SH-SY5Y (cell line): Measurements from ENCODE around the gene HOXC13.

Experiments
- GATA2 ChIP-seq: IDR thresholded peaks from 2 replicates; pipeline ENCODE4 v1.6.1; 2011; ENCODE audit warnings: mild to moderate bottlenecking, low read depth, low read length
- GATA3 ChIP-seq: IDR thresholded peaks from 2 replicates; pipeline ENCODE4 v1.6.1; 2011; ENCODE audit warnings: low read depth, mild to moderate bottlenecking, low read length, moderate library complexity

The HOXC13 gene

DNA sequence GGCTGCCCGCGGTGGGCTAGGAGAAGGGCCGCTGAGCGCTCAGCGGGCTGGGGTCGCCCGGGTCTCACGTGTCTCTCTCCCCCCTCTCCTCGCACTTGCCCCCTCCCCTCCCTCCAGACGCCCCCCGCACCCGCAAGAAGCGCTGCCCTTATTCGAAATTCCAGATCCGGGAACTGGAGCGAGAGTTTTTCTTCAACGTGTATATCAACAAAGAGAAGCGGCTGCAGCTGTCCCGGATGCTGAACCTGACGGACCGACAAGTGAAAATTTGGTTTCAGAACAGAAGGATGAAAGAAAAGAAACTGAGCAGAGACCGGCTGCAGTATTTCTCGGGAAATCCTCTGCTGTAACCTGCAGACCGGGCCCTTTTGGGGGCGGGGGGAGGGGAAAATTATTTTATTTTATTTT, 36.4 kb downstream of the HOXC13 start:
- TF ChIP-seq GATA3 = no peak
- TF ChIP-seq GATA2 = no peak

DNA sequence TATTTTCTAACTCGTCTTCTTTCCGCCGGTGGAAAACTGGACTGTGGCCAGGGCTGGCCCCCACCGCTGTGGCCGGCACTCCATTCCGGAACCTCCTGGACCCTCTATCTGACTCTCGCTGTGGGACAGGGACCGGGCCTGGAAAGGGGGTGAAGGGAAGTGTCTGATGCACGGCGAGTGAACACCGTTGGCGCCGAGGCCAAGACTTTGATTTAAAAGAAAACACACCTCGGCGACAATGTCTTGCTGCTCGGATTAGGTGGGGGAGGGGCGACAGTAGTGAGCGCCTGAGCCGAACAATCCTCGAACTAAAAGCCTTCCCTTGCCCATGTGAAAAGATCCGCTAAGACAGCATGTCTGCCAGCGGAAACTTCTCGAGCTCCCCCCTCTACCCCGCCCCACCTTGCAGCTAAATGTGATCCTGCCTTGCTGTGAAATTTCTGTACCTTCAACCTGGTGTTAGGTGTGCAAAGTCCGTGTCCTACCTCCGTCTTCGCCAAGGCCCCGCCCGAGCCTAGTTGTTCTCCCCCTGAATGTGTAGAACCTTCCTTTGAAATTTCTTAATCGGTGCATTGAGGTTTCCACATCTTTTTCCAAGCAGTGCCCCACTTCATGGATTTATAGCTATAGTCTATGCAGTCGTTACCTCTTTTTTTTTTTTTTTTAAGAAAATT, 37.0 kb downstream of the HOXC13 start:
- TF ChIP-seq GATA2 (no peak), GATA3 (no peak)

DNA sequence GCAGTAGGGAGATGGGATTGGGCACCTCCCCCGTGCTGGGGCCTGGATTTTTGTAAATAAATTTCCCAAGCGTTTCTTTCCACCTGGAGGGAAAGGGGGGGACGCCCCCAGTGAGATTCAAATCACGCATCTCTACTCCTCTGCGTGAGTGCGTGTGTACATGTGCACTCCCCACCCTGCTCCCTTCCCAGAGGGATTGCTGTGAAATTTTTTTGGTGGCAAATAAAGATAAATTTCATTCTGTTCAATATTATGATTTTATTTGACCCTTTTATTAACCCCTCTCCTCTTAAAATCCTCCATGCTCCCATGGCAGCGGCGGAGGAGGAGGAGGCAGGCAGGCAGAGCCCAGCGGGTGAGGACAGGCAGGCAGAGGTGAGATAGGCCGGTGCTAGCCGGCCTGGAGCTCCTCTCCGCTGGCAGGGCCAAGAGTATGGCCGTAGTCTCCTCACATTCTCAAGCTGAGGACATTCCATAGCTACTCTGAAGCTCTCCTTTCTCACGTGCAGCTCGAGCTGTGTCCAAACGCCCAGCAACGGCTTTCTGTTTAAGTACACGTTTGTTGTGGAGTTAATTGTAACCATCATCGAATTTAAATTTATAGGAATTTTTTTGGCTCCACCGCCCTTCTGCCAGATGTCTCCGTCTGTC, 37.7 kb downstream of the HOXC13 start:
- TF ChIP-seq GATA2 = no peak
- TF ChIP-seq GATA3 = no peak

DNA sequence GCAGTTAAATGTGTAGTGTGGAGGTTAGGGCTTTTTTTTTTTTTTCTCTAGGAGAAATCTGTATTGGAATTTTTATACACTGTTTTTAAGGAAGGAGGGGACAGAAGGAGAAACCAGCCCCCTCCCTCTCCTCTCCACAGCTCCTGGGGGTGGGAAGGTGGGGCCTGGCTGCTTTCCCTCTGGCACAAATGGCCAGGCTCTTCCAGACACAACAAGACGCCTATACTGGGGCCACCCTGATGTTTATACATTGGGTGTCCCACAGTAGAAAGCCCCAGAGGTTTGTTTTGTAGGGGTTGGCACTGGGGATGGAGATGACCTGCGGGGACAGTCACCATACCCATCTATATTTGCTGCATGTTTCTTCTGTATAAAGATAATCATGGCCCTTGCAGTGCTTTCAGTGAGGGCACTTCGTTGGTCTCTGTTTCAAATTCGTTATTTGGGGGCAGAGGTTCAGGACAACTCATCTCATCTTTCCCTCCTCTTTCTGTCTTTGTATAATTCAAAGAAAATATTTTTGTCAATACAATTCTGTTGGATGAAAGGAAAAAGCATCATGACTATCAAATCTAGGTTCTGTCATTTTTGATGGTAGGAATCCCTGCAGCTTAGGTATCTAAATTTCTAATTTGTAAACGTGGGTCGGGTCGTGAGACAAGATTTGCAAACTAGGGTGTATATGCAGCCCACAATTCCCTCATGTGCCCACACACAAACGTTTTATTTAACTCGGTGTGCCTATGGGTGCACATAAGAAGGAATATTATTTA, 38.4 kb downstream of the HOXC13 start:
- TF ChIP-seq GATA2 = no peak

DNA sequence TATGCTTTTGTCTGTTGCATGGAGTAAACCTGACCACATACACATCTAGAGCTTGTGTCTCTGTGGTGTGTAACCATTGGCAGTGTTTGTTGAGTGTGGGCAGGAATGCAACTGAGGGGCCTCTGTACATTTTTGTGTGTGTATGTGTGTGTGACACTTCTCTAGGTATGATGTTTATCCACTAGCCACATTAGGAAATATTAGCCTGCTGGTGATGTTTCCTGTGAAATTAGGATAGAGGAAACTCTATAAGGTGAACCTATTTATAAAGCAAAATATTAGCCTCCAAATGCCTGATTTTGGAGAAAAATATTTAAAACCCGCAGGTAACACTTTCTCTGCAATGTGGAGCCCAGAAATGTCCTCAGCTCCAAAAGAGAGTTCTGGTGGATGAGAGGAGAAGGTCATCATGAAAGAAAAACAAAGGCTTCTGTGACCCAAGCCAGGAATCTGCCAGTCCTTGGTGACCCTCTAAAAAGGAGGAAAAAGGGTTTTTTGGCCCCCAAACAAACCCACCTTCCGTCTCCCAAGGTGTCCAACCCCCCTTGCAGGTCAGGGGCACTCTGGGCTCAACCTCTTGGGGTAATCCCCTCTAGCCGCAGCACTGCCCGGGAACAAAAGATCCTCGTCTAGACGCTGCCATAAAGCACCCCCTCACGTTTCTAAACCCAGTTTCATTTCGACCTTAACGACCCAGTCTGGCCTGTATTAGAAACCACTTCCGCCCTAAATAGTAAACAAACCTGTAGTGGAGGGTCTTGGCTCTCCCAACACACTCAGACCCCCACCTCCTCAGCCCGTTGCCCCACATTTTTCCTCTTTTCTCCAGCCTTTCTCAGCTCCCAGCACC, 39.2 kb downstream of the HOXC13 start:
- TF ChIP-seq GATA2 = no peak
- TF ChIP-seq GATA3 = no peak

DNA sequence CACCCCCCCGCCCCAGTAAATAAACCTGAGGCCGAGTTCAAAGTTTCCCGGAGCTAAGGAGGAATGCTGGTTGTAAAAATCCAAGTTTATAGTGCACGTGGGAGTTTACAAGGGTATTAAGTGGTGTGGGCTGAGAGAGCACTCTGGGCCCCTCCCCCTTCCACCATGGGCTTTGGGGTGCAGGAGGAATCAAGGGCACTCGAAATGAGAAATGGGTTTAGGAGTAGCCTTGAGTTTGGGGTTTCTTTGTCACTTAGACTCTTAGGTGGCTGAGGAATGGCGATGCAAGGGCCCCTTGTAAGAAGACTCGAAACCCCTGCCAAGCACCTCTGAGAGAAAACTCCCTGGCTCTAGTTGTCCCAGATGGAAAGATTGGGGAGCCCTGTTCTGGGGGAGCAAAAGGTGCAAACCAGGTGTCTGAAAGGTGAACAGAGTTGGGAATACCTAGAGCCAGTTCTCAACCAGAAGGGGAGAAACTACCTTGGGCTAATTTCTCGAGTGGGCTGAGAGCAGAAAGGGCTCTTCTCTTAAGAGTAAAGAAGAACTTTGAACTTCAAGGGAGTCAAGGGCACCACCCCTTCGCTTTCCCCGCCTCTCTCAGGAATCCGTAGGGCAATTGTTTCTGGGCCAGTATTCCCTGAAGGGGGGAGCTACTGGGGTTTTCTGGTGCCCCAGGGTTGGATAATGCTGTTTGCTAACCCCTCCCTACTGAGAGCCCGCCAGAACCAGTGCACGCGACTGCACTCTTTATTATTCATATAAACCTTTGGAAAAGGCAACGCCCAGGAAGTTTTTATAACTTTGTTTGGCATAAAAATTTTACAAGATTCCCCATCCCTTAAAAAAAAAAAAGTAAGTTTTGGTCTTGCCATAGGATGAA, 40.1 kb downstream of the HOXC13 start:
- TF ChIP-seq GATA2 (no peak), GATA3 (no peak)

DNA sequence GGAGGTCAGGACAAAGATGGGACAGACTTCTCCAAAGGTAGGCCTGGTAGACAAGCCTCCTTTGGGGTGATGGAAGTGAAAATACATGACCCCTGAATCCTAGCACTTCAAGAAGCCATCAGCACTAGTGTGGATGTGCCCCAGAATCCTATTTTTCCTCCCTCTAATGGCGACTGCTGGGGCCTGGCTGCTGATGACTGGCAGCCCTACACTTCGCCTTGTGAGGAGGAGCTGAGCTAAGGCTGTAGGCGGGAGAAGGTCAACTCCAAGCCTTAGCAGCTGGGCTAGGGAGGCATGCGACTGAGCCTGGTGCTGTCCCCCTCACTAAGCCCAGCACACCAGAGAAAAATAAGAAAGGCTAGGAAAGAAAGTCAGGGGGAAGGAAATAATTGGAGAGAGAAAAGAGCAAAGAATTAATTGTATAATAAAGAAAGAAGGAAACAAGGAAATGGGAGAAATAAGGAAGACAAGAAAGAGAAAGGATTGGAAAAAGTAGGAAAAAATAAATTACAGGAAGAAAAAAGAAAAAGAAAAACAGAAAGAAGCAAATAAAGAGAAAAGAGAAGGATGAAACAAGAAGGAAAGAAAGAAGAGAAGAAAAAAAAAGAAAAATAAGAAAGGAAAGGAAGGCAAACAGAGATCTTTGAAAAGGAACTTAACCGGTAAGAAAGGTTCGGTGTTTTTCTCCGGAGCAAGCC, 41.6 kb downstream of the HOXC13 start:
- TF ChIP-seq GATA2 (no peak), GATA3 (no peak)

DNA sequence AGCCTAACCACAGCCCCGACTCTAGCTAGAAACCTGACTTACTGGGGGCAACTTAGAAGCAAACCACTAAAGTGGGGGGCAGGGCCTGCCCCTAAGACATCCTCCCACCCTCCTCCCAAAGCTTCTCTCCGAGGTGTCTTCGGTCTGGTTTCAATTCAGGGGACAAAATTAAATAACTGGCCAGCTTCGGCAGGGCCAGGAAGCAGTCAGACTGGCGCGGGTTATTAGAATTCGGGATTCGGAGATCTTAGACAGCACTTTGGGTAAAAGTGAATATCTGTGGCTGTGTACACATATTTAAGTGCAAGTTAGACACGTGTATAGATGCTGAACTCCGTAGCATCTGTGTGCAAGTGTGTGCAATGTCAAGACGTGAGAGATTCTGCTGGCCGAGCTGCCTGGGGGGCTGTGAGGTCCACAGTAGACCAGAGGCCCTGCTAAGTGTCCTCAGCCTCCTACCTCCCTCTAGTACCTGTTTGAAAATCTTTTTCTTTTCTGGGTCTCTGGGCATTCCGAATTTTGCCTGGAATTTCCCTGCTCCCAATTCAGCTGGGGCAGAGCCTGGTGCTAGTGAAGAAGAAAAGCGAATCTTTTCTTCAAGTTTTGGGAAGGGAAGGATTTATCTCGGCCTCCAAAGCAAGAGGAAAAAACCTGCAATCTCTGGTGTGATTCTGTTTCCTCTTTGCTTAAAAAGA, 42.3 kb downstream of the HOXC13 start:
- no peak for TF ChIP-seq GATA3
- TF ChIP-seq GATA2 = no peak

DNA sequence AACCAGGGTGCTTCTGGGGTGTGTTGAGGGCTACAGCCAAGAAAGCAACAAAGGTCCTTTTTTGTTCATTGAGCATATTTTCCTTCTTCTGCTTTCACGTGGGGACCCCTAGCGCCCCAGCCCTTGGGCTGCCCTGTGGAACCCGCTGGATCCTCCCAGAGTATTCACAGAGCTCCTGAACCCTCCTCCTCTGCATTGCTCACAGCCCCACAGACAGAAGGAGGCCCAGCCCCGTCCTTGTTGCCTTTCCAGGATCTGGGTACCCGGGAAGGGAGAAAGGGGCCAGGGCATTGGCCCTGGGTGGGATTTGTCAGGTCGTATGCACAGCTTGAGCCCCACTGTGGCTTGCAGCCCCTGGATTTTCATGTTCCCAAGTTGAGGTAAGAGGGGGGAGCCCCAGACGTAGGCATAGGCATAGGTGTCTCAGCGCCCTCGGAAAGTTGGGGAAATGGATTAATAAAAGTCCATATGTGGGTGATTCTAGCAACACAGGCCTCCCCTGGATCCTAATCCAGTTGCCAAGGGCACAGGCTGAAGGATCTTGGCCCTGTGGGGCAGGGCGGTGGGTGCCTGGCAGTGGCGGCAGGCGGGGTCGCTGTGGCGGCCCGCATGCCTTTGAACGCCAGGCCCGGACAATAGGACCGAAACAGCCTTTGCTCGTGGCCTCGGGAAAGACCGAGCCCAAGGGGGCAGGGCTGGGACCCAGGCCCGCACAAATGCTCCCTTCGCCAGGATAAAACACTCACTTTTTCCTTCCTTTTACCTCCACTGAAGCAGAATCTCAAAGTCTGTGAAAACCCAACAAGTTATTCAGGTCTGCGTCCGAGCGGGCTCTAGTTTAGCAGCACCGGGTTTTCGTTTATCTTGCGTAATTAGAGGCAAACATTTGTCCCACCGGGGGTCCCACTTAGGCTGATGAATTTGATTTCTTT, 43.3 kb downstream of the HOXC13 start:
- TF ChIP-seq GATA3 = no peak
- no peak for TF ChIP-seq GATA2

DNA sequence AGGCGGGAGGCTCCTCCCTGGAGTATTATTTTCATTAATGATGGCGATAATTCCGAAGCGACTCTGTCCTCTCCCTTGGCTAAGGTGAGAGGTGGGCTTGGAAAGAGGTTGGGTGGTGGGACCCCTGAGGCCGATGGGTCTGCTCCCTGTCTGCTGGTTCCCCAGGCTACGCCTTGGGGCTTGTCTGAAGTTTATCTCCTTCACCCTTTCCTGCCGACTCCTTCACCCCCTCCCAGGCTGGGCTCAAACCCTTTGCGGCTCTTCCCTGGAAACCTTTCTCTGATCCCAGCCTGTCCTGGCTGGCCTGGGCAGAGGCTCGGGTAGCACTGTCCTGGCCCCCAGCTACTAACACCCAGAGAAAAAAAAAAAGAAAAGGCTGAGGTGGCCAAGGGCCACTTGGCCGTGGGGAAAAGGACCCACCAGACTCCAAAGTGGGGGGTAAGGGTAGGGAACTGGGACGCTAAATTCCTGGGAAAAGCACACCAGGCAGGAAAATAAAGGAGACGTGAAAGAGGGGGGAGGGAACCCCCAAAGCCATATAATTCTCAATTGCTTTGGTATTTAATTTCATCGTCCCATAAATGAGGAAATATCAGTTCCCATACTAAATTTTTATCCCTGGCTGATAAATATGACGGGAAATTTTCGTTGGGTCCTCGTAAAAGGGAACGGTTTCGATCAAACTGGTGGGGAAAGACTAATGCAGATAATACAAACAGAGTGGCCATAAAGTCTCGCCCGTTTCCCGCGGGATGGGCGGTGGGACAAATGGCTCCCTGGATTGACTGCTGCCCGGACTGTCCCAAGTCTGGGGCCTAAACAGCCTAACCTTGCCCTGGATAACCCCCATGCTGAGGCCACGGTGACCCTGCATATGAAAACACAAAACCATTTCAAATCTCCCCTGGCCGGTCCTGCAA, 44.3 kb downstream of the HOXC13 start:
- no peak for TF ChIP-seq GATA2
- no peak for TF ChIP-seq GATA3

DNA sequence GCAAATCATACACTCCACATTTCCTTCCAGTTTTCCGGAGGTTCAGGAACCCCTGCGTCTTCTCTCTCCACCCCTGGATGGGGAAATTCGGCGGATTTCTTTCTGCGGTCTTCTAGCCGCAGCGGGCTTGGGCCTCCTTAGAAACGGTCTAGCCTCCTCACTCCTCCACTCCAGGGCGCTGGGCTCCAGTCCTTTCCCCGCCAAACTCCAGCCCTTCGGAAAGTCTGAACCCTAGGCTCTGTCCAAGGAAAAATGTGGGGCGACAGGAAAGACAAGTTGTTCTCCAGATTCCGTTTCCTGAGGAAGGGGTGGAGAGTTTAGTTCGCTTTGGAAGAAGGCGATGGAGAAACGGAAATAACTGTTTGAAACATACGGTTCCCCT, 44.9 kb downstream of the HOXC13 start:
- TF ChIP-seq GATA3 (no peak), GATA2 (no peak)
